Nephron progenitor cell (in vitro differentiated cells): ENCODE measurements around the gene PXMP2.

Experiments
- DNase-seq: peaks from one replicate; pipeline ENCODE4 v3.0.0; 2021
- H3K27ac Mint-ChIP-seq: 2 replicates; pipeline ENCODE4 v1.8.0; 2021; ENCODE audit warnings: mild to moderate bottlenecking, moderate library complexity, mixed read lengths
- H3K27me3 Mint-ChIP-seq: 2 replicates; pipeline ENCODE4 v1.8.0; 2021; ENCODE audit warnings: mild to moderate bottlenecking, low read depth, mixed read lengths; ENCODE audit not compliant: poor library complexity
- H3K36me3 Mint-ChIP-seq: 2 replicates; pipeline ENCODE4 v1.8.0; 2021; ENCODE audit warnings: low read depth, mixed read lengths
- H3K4me1 Mint-ChIP-seq: 2 replicates; pipeline ENCODE4 v1.8.0; 2021; ENCODE audit warnings: mixed read lengths
- H3K4me3 Mint-ChIP-seq: 2 replicates; pipeline ENCODE4 v1.8.0; 2021; ENCODE audit warnings: mild to moderate bottlenecking, moderate library complexity, mixed read lengths
- H3K9me3 Mint-ChIP-seq: 2 replicates; pipeline ENCODE4 v1.8.0; 2021; ENCODE audit warnings: mild to moderate bottlenecking, moderate library complexity, mixed read lengths
- TF ChIP-seq, protein P1 (sequence below): fragments of 200-600 bp; sonication (generic); IDR thresholded peaks from 2 replicates; pipeline ENCODE4 v1.5.0; 2021; ENCODE audit warnings: antibody characterized with exemption

Gene PXMP2

DNA sequence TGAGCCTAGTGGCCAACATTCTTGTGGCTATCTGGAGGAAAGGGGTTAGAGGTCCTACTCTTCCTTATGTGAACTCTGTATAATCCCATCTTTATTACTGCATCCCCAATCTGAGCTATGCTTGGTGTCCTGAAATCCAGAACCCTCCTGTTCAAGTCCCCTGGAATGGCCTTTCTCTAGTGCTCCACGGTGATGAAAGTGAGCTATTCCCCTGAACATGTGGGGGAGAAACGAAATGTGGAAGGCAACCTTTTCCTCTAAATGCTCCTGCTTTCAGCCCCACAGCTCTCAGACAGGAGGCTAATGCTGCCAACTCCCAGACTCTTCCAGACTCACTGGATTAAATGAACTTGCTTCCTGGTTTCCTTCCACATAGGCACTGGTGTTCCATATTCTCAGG lies 20.8 kb downstream of the PXMP2 start:
- Mint-ChIP-seq H3K27me3 (peaks cover 4% of the 10 kb centered on the region), H3K27ac (peak overlapping the region; percentile 53), H3K36me3 (peaks cover 31% of the 10 kb centered on the region), H3K4me1 (peaks cover 25% of the 10 kb centered on the region), H3K4me3 (peak overlapping the region; percentile 32), H3K9me3 (peaks cover 14% of the 10 kb centered on the region)
- DNase-seq: no peak
- TF ChIP-seq, protein P1, sequence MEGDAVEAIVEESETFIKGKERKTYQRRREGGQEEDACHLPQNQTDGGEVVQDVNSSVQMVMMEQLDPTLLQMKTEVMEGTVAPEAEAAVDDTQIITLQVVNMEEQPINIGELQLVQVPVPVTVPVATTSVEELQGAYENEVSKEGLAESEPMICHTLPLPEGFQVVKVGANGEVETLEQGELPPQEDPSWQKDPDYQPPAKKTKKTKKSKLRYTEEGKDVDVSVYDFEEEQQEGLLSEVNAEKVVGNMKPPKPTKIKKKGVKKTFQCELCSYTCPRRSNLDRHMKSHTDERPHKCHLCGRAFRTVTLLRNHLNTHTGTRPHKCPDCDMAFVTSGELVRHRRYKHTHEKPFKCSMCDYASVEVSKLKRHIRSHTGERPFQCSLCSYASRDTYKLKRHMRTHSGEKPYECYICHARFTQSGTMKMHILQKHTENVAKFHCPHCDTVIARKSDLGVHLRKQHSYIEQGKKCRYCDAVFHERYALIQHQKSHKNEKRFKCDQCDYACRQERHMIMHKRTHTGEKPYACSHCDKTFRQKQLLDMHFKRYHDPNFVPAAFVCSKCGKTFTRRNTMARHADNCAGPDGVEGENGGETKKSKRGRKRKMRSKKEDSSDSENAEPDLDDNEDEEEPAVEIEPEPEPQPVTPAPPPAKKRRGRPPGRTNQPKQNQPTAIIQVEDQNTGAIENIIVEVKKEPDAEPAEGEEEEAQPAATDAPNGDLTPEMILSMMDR: no peak

DNA sequence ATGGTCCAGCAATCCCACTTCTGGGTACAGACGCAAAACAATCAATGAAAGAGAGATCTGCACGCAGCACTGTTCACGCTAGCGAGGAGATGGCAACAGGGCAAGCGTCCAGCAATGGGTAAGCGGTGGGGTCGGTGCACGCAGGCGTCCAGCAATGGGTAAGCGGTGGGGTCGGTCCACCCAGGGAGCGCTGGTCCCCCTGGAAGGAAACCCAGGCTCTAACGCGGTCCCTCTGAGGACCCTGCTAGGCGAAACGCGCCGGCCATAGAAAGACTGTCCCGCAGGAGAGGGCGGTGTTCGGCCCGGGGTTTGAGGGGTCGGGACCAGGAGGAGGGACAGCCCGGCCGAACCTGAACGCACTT lies 22.6 kb downstream of the PXMP2 start:
- Mint-ChIP-seq H3K27me3 (peaks cover 3% of the 10 kb centered on the region), H3K9me3 (peaks cover 14% of the 10 kb centered on the region), H3K27ac (peak overlapping the region; percentile 83), H3K4me3 (peak overlapping the region; percentile 92), H3K36me3 (peaks cover 29% of the 10 kb centered on the region), H3K4me1 (peaks cover 16% of the 10 kb centered on the region)
- TF ChIP-seq, protein P1: no peak
- DNase-seq: peak; percentile 47

DNA sequence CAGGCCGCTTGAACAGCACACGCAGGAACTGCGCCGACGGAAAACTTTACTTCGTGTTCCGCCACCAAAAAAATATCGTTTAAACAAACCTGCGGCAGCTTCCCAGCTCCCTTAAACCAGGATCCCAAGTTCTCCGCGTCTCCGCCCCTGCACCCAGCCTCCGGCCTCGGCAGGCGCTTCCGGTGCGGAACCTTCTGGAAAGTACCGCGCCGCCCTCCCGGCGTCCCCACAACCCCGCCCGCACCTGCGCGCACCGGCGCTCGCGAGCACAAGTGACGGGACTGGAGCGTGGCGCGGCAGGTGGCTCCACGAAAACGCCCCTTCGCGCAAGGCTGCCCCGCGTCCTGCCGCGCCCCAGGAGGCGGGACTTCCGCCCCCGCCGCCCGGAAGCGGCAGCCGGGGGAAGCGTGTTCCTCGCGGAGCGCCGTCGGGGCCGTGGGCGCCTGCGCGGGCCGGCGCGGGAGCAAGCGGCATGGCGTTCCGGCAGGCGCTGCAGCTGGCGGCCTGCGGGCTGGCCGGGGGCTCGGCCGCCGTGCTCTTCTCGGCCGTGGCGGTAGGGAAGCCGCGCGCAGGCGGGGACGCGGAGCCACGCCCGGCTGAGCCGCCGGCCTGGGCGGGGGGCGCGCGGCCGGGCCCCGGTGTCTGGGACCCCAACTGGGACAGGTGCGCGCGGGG lies 23.2 kb downstream of the PXMP2 start, which contains the start of gene PGAM5:
PGAM5 (plus strand) TSS at position 438 of the 675 bp plus-strand sequence; CDS start at position 473, 35 bp downstream.
- Mint-ChIP-seq H3K36me3 (peaks cover 25% of the 10 kb centered on the region), H3K27ac (peak within 1 kb of the TSS; percentile 83), H3K27me3 (peaks cover 3% of the 10 kb centered on the region), H3K9me3 (peaks cover 14% of the 10 kb centered on the region), H3K4me3 (peak within 1 kb of the TSS; percentile 92), H3K4me1 (peaks cover 16% of the 10 kb centered on the region)
- TF ChIP-seq, protein P1: no peak
- peak; percentile 83 for DNase-seq

DNA sequence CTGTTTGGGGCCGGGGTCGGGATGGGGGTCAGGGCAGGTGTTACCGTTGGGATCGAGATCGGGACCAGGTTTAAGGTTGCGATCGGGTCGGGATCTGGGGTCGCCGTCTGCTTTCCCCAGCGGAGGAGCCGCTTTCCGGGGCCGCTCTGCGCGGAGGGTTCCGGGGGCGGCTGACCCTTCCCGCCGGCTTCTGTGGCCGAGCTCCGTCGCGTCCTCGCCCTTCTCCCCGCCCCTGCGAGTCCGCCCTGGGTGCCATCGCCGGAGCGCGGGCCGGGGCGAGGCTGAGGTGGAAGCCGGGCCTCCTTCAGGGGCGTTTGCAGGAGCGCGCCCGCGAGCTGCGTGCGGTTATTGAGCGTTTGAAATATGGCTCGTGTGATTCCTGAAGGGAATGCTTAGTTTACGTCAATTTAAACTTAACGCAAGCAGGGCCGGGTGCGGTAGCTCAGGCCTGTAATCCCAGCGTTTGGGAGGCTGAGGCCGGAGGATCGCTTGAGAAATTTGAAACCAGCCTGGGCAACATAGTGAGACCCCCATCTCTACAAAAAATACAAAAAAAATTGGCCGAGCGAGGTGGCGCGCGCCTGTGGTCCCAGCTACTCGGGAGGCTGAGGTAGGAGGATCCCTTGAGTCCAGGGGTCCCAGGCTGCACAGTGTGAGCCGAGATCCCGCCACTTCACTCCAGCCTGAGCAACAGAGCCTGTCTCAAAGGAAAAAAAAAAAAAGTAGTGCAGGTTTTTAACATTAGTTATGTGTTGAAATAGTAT lies 23.9 kb downstream of the PXMP2 start:
- peak; percentile 53 for DNase-seq
- peak overlapping the region; percentile 80 for H3K4me3 Mint-ChIP-seq
- TF ChIP-seq, protein P1: no peak
- H3K36me3 Mint-ChIP-seq: peaks cover 25% of the 10 kb centered on the region
- peaks cover 14% of the 10 kb centered on the region for H3K9me3 Mint-ChIP-seq
- no peak overlapping the region for H3K27ac Mint-ChIP-seq
- H3K27me3 Mint-ChIP-seq: peaks cover 3% of the 10 kb centered on the region
- peaks cover 16% of the 10 kb centered on the region for H3K4me1 Mint-ChIP-seq

DNA sequence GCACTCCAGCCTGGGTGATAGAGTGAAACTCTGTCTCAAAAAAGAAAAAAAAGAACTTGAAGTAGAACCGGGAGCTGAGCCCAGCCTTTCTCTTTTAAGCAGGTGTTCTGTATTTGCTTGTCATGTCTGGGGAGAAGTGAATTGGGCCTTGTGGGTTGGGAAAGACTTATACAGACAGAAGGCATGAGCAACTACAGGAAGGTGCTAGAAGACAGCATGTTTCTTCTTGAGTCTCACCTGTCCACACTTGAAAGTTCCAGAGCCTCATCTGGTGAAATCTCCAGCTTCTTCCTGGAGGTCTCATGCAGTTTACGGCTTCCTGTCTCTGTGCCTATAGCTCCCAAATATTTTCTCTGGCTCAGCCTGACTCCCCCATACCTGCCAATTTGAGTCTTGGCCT lies 25.7 kb downstream of the PXMP2 start:
- H3K4me1 Mint-ChIP-seq: peaks cover 10% of the 10 kb centered on the region

More for the DNA sequence above, 25.7 kb downstream of the PXMP2 start:
- Mint-ChIP-seq H3K4me3 (peak overlapping the region; percentile 32), H3K27me3 (peaks cover 3% of the 10 kb centered on the region), H3K27ac (peak overlapping the region; percentile 39), H3K9me3 (peaks cover 5% of the 10 kb centered on the region), H3K36me3 (peaks cover 19% of the 10 kb centered on the region)
- no peak for DNase-seq
- TF ChIP-seq, protein P1: no peak
